Measurements from ENCODE around the gene MYO3B.

- TF ChIP-seq CTCF (IDR thresholded peaks at IDR 0.05) (no peak), POLR2A (IDR thresholded peaks at IDR 0.05) (no peak)
These were observed 16.3 kb upstream of the MYO3B start for GRCh38 chr2:170161516-170162270.

Measured in body of pancreas (tissue), 4 donors.